Measurements from ENCODE around the gene KLHL26. TPM values are rescaled to one million over a fixed set of nuclear protein-coding genes. Genes with fewer than 3 reads are reported as not detected.

Gene KLHL26
- total RNA-seq, 2 experiments from 2014 or later, result 13.7 to 19.0 TPM

DNA sequence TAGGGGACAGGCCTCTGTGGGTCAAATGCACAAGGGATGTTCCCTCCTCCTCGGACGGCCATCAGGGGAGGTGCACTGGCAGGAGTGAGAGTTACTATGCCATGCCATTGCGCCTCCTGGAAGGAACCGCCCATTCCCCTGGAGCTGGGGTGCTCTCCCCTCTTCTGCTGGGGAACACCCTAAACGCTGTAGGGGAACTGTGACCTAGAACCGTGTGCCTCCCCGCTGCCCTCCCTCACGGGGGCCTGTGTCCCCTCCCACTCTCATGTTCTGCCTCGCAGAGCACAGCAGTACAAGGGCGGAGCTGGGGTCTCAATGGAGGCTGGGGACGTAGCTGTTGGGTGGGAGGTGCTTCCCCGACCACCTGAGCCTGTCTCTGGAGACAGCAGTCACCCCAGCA is 29.5 kb downstream of the KLHL26 start:
- ATAC-seq (ENCODE audit: poor library complexity), result no peak
- H3K4me3 ChIP-seq (ENCODE audit: low read length), result no peak overlapping the region
- TF ChIP-seq, protein P1, sequence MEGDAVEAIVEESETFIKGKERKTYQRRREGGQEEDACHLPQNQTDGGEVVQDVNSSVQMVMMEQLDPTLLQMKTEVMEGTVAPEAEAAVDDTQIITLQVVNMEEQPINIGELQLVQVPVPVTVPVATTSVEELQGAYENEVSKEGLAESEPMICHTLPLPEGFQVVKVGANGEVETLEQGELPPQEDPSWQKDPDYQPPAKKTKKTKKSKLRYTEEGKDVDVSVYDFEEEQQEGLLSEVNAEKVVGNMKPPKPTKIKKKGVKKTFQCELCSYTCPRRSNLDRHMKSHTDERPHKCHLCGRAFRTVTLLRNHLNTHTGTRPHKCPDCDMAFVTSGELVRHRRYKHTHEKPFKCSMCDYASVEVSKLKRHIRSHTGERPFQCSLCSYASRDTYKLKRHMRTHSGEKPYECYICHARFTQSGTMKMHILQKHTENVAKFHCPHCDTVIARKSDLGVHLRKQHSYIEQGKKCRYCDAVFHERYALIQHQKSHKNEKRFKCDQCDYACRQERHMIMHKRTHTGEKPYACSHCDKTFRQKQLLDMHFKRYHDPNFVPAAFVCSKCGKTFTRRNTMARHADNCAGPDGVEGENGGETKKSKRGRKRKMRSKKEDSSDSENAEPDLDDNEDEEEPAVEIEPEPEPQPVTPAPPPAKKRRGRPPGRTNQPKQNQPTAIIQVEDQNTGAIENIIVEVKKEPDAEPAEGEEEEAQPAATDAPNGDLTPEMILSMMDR (IDR thresholded peaks at IDR 0.05), result no peak
- Mint-ChIP-seq H3K4me3 (no peak overlapping the region), H3K4me1 (ENCODE audit: low read depth) (peaks cover 20% of the 10 kb centered on the region), H3K9me3 (no peaks in the 10 kb centered on the region), H3K36me3 (ENCODE audit: low read depth) (peaks cover 23% of the 10 kb centered on the region), H3K27me3 (no peaks in the 10 kb centered on the region), H3K27ac (no peak overlapping the region)
- H3K36me3 ChIP-seq (ENCODE audit: insufficient read depth, low read length), result peaks cover 29% of the 10 kb centered on the region
- DNase-seq, result no peak
- ChIA-PET POLR2A (no interaction called here), CTCF (no interaction called here)
- H3K27me3 ChIP-seq (ENCODE audit: control insufficient read depth in 1 of 2, insufficient read depth in 2 of 2, low read length in 2 of 2), result no peaks in the 10 kb centered on the region
- intact Hi-C loops (cut with DNase I, micrococcal nuclease), result no loop called here
- no peaks in the 10 kb centered on the region for H3K9me3 ChIP-seq (ENCODE audit: control insufficient read depth in 1 of 2, insufficient read depth in 1 of 2, low read length in 2 of 2)
- H3K27ac ChIP-seq (ENCODE audit: low read depth in 1 of 2, low read length in 2 of 2), result no peak overlapping the region
- H3K4me1 ChIP-seq (ENCODE audit: insufficient read depth, low read length), result peaks cover 4% of the 10 kb centered on the region

DNA sequence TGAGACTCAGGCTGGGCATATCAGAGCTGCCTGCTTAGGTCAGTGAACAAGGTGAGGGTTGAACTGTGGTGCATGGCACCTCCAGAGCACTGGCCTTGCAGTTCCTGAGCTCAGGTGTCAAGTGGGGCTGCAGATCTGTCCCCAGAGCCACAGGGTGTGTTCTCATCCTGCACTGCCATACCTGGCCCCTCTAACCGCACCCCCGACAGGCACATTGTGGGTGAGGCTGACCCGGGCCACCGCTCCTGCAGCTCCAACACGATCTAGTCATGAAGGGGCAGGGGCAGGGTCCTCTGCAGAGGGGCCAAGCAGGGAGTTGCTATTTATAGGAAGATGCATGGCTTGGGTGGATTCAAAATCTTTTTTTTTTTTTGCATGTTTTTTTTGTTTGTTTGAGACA is 30.0 kb downstream of the KLHL26 start:
- Histone ChIP-seq H3K36me3 (ENCODE audit: insufficient read depth, low read length) (peaks cover 29% of the 10 kb centered on the region), H3K4me3 (ENCODE audit: low read length) (no peak overlapping the region), H3K27ac (ENCODE audit: low read depth in 1 of 2, low read length in 2 of 2) (no peak overlapping the region), H3K27me3 (ENCODE audit: control insufficient read depth in 1 of 2, insufficient read depth in 2 of 2, low read length in 2 of 2) (no peaks in the 10 kb centered on the region), H3K4me1 (ENCODE audit: insufficient read depth, low read length) (peaks cover 4% of the 10 kb centered on the region), H3K9me3 (ENCODE audit: control insufficient read depth in 1 of 2, insufficient read depth in 1 of 2, low read length in 2 of 2) (no peaks in the 10 kb centered on the region)
- ChIA-PET CTCF (no interaction called here), POLR2A (no interaction called here)
- no peak for DNase-seq
- ATAC-seq (ENCODE audit: poor library complexity), result no peak
- peaks cover 27% of the 10 kb centered on the region for H3K36me3 Mint-ChIP-seq (ENCODE audit: low read depth)
- H3K27me3 Mint-ChIP-seq, result no peaks in the 10 kb centered on the region
- intact Hi-C loops (cut with DNase I, micrococcal nuclease), result no loop called here
- no peak overlapping the region for H3K27ac Mint-ChIP-seq
- H3K4me3 Mint-ChIP-seq, result no peak overlapping the region
- H3K4me1 Mint-ChIP-seq (ENCODE audit: low read depth), result peaks cover 20% of the 10 kb centered on the region
- TF ChIP-seq, protein P1 (IDR thresholded peaks at IDR 0.05), result no peak
- no peaks in the 10 kb centered on the region for H3K9me3 Mint-ChIP-seq

DNA sequence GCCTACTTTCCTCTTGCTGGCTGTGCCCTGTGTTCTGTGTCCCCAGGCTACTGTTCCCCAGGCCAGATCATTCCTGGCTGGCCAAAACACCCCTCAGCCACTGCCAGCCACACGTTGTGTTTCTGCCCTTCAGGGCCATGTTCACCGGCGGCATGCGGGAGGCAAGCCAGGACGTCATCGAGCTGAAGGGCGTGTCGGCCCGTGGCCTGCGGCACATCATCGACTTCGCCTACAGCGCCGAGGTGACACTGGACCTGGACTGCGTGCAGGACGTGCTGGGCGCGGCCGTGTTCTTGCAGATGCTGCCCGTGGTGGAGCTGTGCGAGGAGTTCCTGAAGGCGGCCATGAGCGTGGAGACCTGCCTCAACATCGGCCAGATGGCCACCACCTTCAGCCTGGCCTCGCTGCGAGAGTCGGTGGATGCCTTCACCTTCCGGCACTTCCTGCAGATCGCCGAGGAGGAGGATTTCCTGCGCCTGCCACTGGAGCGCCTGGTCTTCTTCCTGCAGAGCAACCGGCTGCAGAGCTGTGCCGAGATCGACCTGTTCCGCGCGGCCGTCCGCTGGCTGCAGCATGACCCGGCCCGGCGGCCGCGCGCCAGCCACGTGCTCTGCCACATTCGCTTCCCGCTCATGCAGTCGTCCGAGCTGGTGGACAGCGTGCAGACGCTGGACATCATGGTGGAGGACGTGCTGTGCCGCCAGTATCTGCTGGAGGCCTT is 30.9 kb downstream of the KLHL26 start:
- Histone ChIP-seq H3K36me3 (ENCODE audit: insufficient read depth, low read length) (peaks cover 29% of the 10 kb centered on the region), H3K4me1 (ENCODE audit: insufficient read depth, low read length) (peaks cover 4% of the 10 kb centered on the region), H3K4me3 (ENCODE audit: low read length) (no peak overlapping the region), H3K9me3 (ENCODE audit: control insufficient read depth in 1 of 2, insufficient read depth in 1 of 2, low read length in 2 of 2) (no peaks in the 10 kb centered on the region), H3K27me3 (ENCODE audit: control insufficient read depth in 1 of 2, insufficient read depth in 2 of 2, low read length in 2 of 2) (no peaks in the 10 kb centered on the region), H3K27ac (ENCODE audit: low read depth in 1 of 2, low read length in 2 of 2) (no peak overlapping the region)
- ATAC-seq (ENCODE audit: poor library complexity) (no peak), DNase-seq (no peak)
- intact Hi-C loops (cut with DNase I, micrococcal nuclease), result no loop called here
- ChIA-PET POLR2A (no interaction called here), CTCF (no interaction called here)
- Mint-ChIP-seq H3K27ac (no peak overlapping the region), H3K4me3 (no peak overlapping the region), H3K4me1 (ENCODE audit: low read depth) (peaks cover 18% of the 10 kb centered on the region), H3K9me3 (no peaks in the 10 kb centered on the region), H3K36me3 (ENCODE audit: low read depth) (peaks cover 27% of the 10 kb centered on the region), H3K27me3 (no peaks in the 10 kb centered on the region)
- TF ChIP-seq, protein P1 (IDR thresholded peaks at IDR 0.05), result no peak
